B cell (primary cell): ENCODE measurements around the gene FBXO3. TPM values are rescaled to one million over a fixed set of nuclear protein-coding genes. Genes with fewer than 3 reads are reported as not detected.
"Not testable (repeated sequence)": the region's sequence is repeated elsewhere in the genome, so short reads cannot be mapped to it uniquely, and the experiment has no call there.

ENCODE experiments used
- ATAC-seq: fragments of 200-7000 bp; cut with Tn5 transposase; one replicate; pipeline ENCODE4 v1.10.0; 2021; ENCODE audit warnings: low read depth, mild to moderate bottlenecking, moderate number of reproducible peaks, moderate library complexity
- CTCF ChIA-PET: fragments of 350-600 bp; sonication (Branson Sonifier 250); formaldehyde crosslinking; loops from one replicate; lab custom pipeline; 2021; ENCODE audit warnings: antibody characterized with exemption, inconsistent platforms; lab: Charles Lee
- POLR2A ChIA-PET: fragments of 350-600 bp; sonication (Branson Sonifier 250); formaldehyde crosslinking; loops from one replicate; lab custom pipeline; 2021; ENCODE audit warnings: antibody characterized with exemption; lab: Charles Lee
- DNase-seq: peaks from one replicate; pipeline ENCODE4 v3.0.0; 2013
- H2AFZ ChIP-seq: 2 replicates; pipeline ENCODE4 v1.6.1; 2012; ENCODE audit warnings: mild to moderate bottlenecking, low read depth, low read length; ENCODE audit not compliant: insufficient read depth, poor library complexity, severe bottlenecking
- H3K27ac ChIP-seq, 2 donors: 1 replicate in 1 of 2; 2 replicates in 1 of 2; pipeline ENCODE4 v1.5.1; 2012 to 2013; ENCODE audit warnings: low read length in 2 of 2, mild to moderate bottlenecking in 2 of 2, moderate library complexity in 1 of 2
- H3K27me3 ChIP-seq, 4 experiments: fragments of 200-600 bp in 1 of 4; sonication (generic) in 1 of 4; replicated peaks in 1 of 4; 1 replicate in 2 of 4; 2 replicates in 2 of 4; pipeline versions ENCODE4 v1.6.1 to v1.7.0; 2013 to 2016; ENCODE audit warnings: low read length in 3 of 4, mild to moderate bottlenecking in 2 of 4, mixed read lengths in 1 of 4, moderate library complexity in 1 of 4; ENCODE audit not compliant: insufficient read depth in 4 of 4, control insufficient read depth in 3 of 4; ENCODE audit errors: control extremely low read depth in 1 of 4
- H3K36me3 ChIP-seq, 2 experiments: replicated peaks in 1 of 2; 1 replicate in 1 of 2; 2 replicates in 1 of 2; pipeline versions ENCODE4 v1.6.1 to v1.7.1; 2013; ENCODE audit warnings: low read length in 1 of 2; ENCODE audit not compliant: insufficient read depth in 2 of 2, control insufficient read depth in 1 of 2; ENCODE audit errors: control extremely low read depth in 1 of 2, extremely low read depth in 1 of 2
- H3K4me1 ChIP-seq, 2 donors: fragments of 200-600 bp in 1 of 2; sonication (generic) in 1 of 2; 1 replicate in 1 of 2; 2 replicates in 1 of 2; pipeline versions ENCODE4 v1.5.1 to v1.6.1; 2013 to 2017; ENCODE audit warnings: low read length in 2 of 2; ENCODE audit not compliant: control insufficient read depth in 2 of 2, insufficient read depth in 2 of 2
- H3K4me2 ChIP-seq: replicated peaks from 2 replicates; pipeline ENCODE3; 2012; ENCODE audit warnings: mild to moderate bottlenecking, low read depth, low read length; ENCODE audit not compliant: poor library complexity, severe bottlenecking
- H3K4me3 ChIP-seq, 5 experiments: fragments of 200-600 bp in 1 of 5; sonication (generic) in 1 of 5; 1 replicate in 3 of 5; 2 replicates in 2 of 5; pipeline versions ENCODE4 v1.5.1 to v1.7.0; 2011 to 2016; ENCODE audit warnings: low read length in 4 of 5, mild to moderate bottlenecking in 4 of 5, low read depth in 2 of 5, control low read depth in 1 of 5, moderate library complexity in 1 of 5; ENCODE audit not compliant: insufficient read depth in 1 of 5; ENCODE audit errors: control extremely low read depth in 1 of 5, extremely low read depth in 1 of 5
- H3K79me2 ChIP-seq: fragments of 200-600 bp; sonication (generic); one replicate; pipeline ENCODE4 v1.6.0; 2016; ENCODE audit warnings: low read length; ENCODE audit not compliant: control insufficient read depth, insufficient read depth
- H3K9ac ChIP-seq: fragments of 200-600 bp; sonication (generic); 2 replicates; pipeline ENCODE4 v1.6.1; 2017; ENCODE audit warnings: mild to moderate bottlenecking, low read length, moderate library complexity
- H3K9me3 ChIP-seq, 3 donors: one replicate each; pipeline versions ENCODE4 v1.6.1 to v1.7.1; 2013; ENCODE audit warnings: low read length in 2 of 3; ENCODE audit not compliant: control insufficient read depth in 2 of 3, insufficient read depth in 1 of 3; ENCODE audit errors: control extremely low read depth in 1 of 3
- H4K20me1 ChIP-seq: 2 replicates; pipeline ENCODE4 v1.6.0; 2012; ENCODE audit warnings: mild to moderate bottlenecking, low read length; ENCODE audit not compliant: insufficient read depth, control insufficient read depth, poor library complexity, severe bottlenecking
- H3K27ac Mint-ChIP-seq: one replicate; pipeline ENCODE4 v1.8.0; 2021; ENCODE audit warnings: mixed read lengths
- H3K27me3 Mint-ChIP-seq: one replicate; pipeline ENCODE4 v1.8.0; 2021; ENCODE audit warnings: mixed read lengths
- H3K4me1 Mint-ChIP-seq: one replicate; pipeline ENCODE4 v1.8.0; 2021; ENCODE audit warnings: mixed read lengths
- H3K4me3 Mint-ChIP-seq: one replicate; pipeline ENCODE4 v1.8.0; 2021; ENCODE audit warnings: mixed read lengths
- H3K9me3 Mint-ChIP-seq: one replicate; pipeline ENCODE4 v1.8.0; 2022; ENCODE audit warnings: mixed read lengths; ENCODE audit not compliant: insufficient read depth
- CTCF ChIP-seq: fragments of 200-600 bp; IDR thresholded peaks from one replicate; pipeline ENCODE4 v1.8.0; 2022; ENCODE audit warnings: antibody characterized with exemption, mild to moderate bottlenecking
- EZH2 ChIP-seq: IDR thresholded peaks from 2 replicates; pipeline ENCODE4 v1.6.1; 2012; ENCODE audit warnings: borderline replicate concordance, low read depth, mild to moderate bottlenecking, moderate library complexity, low read length; ENCODE audit not compliant: insufficient read depth, poor library complexity, severe bottlenecking
- WGBS: methylation state at CpG from one replicate; pipeline ENCODE4 v1.1.5; 2013; ENCODE audit warnings: missing lambda C conversion rate; ENCODE audit not compliant: insufficient coverage; 5-methylcytosine and 5-hydroxymethylcytosine counted together
- intact Hi-C: fragments of 100-400 bp; cut with micrococcal nuclease; formaldehyde crosslinking; loops from one replicate; pipeline ENCODE4 v1.10.0; 2022
- polyA minus RNA-seq: library from RNA; depleted of rRNA, polyadenylated mRNA; stranded (reverse); fragments of >200 nt; gene quantifications from 2 replicates; pipeline ENCODE4 v1.2.3, GENCODE V29; 2012
- polyA plus RNA-seq: library from polyadenylated mRNA; depleted of rRNA; stranded (reverse); fragments of >200 nt; gene quantifications from 2 replicates; pipeline ENCODE4 v1.2.3, GENCODE V29; 2012
- total RNA-seq, 2 donors: library from RNA; stranded (reverse); fragments of 120-200 nt in 1 of 2; gene quantifications; 1 replicate in 1 of 2; 2 replicates in 1 of 2; pipeline versions ENCODE4 v1.2.3 to v1.2.4, GENCODE V29; 2013 to 2022

FBXO3 gene
- total RNA-seq: 32.7 and 34.3 TPM in 2 replicates
- 42.4 TPM for total RNA-seq (2013)
- 16.8 and 27.4 TPM in 2 replicates for polyA plus RNA-seq
- 14.5 and 21.0 TPM in 2 replicates for polyA minus RNA-seq

- under 1% methylated on average over 56 of the region's 64 CpGs for WGBS
- Histone ChIP-seq H3K9ac (peak within 1 kb of the TSS; percentile 95), H3K4me1 (peaks cover 21 to 24% of the 10 kb centered on the region in 2 donors), H4K20me1 (peaks cover 25% of the 10 kb centered on the region), H3K4me3 (peak within 1 kb of the TSS; percentile 66 to 91 (median 86)), H3K27me3 (peaks cover 0 to 22% (median 9%) of the 10 kb centered on the region in 4 experiments), H3K79me2 (peaks cover 36% of the 10 kb centered on the region), H3K9me3 (no peaks in the 10 kb centered on the region), H2AFZ (peak within 1 kb of the TSS; percentile 87), H3K27ac (peak within 1 kb of the TSS; percentile 57 to 82), H3K4me2 (peak within 1 kb of the TSS; percentile 85), H3K36me3 (peaks cover 2 to 10% of the 10 kb centered on the region in 2 experiments)
- ATAC-seq (peak; percentile 94), DNase-seq (peak; percentile 90)
- TF ChIP-seq EZH2: no peak
- no peak for TF ChIP-seq CTCF
- CTCF ChIA-PET: interaction anchor here (0.8 to 1.0 kb wide), 2 partner anchors 84 to 197 kb away, joined by 3 read pairs; no protein-coding TSS in a partner anchor
- Mint-ChIP-seq H3K27ac (peak within 1 kb of the TSS; percentile 95), H3K27me3 (peaks cover 19% of the 10 kb centered on the region), H3K4me1 (peaks cover 40% of the 10 kb centered on the region), H3K9me3 (no peaks in the 10 kb centered on the region), H3K4me3 (peak within 1 kb of the TSS; percentile 92)
- intact Hi-C loops: loop anchor here (1.0 to 10.0 kb wide), 8 partner anchors 38 to 879 kb away; partner anchors contain the start of genes ABTB2, C11orf91, CAT and CD59
- POLR2A ChIA-PET: interaction anchor here (0.9 to 1.0 kb wide), 2 partner anchors 74 to 277 kb away, joined by 3 read pairs; partner anchors contain the start of genes C11orf91 and CAPRIN1
Measured at GRCh38 chr11:33773987-33774735, at the start of gene FBXO3. FBXO3 (minus strand) TSS chr11:33774520; CDS start chr11:33774497, 23 bp downstream.

- no CpG with 5 or more reads among the region's 3 CpGs for WGBS
- H3K36me3 ChIP-seq, ATAC-seq, H3K9me3 Mint-ChIP-seq, H2AFZ ChIP-seq, intact Hi-C loops, DNase-seq, H3K27ac ChIP-seq, H3K27ac Mint-ChIP-seq, H3K9ac ChIP-seq, POLR2A ChIA-PET, H3K9me3 ChIP-seq, H3K79me2 ChIP-seq, H4K20me1 ChIP-seq, H3K4me1 Mint-ChIP-seq, H3K4me2 ChIP-seq, H3K4me3 Mint-ChIP-seq, H3K4me3 ChIP-seq, H3K4me1 ChIP-seq: not testable (repeated sequence)
- CTCF ChIA-PET: interaction anchor here (1.2 to 2.6 kb wide), 3 partner anchors 11 to 177 kb away, joined by 3 to 7 read pairs (median 4); no protein-coding TSS in a partner anchor
- H3K27me3 Mint-ChIP-seq: peaks cover 39% of the 10 kb centered on the region
- H3K27me3 ChIP-seq: peaks cover 0 to 18% (median 14%) of the 10 kb centered on the region in 4 experiments
Measured at GRCh38 chr11:33822981-33823380, 48.7 kb upstream of the FBXO3 start.
